Hepatic stellate cell (primary cell): Measurements from ENCODE around the gene BEST4.
"Not testable (repeated sequence)": the region's sequence is repeated elsewhere in the genome, so short reads cannot be mapped to it uniquely, and the experiment has no call there.

Experiments used
- DNase-seq: peaks from one replicate; pipeline ENCODE4 v3.0.0; 2011; ENCODE audit warnings: low spot score

BEST4 gene

DNA sequence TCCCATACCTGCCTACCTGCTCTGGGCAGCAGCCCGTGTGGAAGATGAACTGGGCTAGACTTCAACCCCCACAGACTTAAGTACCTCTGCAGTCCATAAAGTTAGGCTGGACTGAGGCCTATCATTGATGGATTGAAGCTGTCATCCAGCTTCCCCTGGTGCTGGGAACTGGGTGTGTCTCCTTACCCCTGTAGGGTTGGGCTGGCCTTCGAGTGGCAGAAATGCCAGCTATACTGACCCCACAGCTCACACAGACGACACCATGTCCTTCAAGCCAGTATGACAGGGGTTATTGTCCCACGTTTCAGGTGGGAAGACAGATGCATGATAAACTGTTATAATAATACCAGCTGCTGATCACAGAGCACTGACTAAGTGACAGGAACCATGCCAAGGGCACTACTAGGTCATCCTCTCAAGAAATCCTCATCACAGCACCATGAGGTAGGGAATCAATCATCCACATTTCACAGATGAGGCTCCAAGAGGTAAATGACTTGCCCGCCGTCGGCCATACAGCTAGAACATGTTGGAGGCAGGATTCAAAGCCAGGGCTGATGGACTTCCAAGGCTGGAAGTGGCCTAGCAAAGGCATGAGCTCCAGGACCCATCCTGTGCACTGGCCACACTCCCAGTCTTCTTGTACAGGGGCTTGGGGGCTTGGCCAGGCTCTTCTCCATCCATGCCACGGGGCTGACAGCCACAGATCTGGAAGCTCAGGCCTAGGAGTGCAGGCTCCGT lies at the start of gene BEST4:
Gene BEST4 (minus strand): TSS at position 51 of the 741 bp plus-strand sequence. CDS start 465 bp downstream, outside the sequence.
- DNase-seq = no peak

DNA sequence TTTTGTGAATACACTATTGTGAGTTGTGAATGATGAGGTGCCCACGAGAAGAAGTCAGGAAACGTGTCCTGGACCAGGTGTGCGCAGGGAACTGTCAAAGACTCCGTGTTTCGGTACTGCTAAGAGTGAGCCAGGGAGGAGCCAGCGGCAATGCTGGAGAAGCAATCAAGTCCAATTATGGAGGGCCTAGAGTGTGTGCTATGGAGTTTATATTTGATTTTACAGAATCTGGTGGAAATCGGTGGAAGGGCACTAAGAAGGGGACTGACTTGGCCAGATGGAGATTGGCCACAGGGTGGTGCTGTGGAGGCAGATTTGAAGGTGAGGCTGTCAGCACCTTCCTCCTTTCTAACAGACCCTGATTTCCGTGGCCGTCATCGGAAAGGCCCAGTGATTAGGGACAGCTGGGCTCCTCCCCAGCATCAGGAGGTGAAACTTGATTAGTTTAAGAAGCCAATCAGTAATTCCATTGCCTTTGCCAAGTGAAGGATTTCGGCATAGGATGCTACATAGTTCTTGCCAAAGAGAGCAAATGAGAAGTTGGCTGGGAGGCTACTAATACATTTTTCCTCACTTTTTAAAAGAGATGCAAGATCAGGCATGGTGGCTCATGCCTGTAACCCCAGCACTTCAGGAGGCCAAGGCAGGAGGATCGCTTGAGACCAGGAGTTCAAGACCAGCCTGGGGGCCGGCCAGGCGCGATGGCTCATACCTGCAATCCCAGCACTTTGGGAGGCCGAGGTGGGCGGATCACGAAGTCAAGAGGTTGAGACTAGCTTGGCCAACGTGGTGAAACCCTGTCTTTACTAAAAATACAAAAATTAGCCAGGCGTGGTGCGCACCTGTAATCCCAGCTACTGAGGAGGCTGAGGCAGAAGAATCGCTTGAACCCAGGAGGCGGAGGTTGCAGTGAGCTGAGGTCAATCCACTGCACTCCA lies 48.0 kb upstream of the BEST4 start:
- peak; percentile 79 for DNase-seq

DNA sequence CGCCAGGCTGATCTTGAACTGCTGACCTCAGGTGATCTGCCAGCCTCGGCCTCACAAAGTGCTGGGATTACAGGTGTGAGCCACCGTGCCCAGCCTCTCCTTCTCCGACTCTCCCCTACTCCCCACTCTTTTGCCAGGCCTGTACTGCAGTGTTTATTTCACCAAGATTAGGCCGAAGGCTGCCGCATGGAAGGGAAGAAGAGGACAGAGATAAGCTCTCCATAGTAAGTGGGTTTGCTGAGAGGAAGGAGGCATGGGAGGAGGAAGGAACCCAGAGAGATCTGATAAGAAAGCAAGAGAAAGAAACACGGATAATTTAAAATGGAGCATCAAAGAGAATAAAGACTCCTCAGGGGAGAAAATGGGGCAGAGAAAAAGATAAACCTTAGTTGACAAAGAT lies 46.4 kb upstream of the BEST4 start:
- DNase-seq = no peak

DNA sequence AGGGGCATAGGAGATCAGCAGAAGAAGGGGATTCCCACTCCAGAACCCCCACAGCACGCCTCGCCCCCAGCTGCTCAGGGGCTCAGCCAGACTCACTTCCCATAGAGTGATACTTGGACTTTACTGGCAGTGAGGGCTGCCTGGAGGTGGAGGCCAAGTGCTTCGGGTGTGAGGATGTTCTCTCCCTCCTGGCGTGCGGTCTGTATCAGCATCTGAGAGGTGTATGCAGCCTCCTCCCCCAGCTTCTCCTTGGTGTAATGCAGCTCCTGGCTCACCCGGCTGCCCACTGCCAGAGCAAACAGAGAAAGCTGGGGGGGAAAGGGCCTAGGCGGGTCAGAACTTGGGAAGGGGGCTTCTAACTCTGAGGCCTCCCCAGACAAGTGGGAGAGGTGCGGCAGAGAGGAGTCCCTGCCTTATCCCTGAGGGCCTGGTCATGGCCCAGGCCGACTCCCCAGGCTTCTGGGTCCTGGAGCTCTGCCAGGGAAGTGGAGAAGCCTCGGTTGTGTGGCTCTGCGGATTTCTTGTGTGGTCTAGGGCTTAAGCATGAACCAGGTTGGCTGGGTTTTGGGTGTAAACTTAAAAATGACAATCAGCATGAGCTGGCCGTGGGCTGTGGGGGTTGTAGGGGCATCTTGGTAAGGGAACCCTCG lies 44.2 kb upstream of the BEST4 start:
- no peak for DNase-seq

DNA sequence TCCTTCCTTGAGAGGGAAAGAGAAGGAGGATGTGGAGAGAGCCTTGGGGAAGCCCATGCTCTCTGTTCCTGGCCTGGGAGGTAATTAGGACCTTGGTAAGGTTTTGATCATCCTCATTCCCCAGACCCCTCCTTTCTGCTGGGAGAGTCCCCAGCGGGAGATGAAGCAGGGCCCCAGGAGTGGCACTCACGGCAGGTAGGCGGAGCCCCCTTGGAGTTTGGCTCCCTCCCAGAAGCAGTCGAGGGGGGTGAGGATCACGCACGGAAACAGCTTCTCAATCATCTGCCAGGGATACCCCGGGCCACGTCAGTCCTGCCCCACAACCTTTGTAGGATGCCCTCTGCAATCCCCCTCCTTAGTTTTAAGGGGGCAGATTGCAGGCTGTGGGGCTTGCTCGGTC lies 43.5 kb upstream of the BEST4 start:
- no peak for DNase-seq

DNA sequence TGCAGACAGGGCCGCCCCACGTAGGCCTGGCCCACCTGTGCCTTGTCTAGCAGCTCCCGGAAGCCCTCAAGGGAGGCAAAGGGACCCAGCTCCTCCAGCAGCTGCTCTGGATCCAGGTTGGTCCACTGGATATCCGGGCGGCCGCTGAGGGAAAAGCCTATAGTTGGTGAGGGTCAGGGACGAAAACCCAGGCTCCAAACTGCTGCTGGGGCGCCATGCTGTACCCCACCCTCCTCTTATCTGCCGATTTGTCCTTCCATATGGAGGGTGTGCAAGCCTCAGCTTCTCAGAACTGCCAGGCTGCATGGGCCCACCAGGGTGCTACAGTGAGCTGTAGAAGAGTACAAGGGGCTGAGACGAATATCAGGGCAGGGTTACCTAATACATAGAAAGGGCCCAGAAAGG lies 42.9 kb upstream of the BEST4 start:
- no peak for DNase-seq

DNA sequence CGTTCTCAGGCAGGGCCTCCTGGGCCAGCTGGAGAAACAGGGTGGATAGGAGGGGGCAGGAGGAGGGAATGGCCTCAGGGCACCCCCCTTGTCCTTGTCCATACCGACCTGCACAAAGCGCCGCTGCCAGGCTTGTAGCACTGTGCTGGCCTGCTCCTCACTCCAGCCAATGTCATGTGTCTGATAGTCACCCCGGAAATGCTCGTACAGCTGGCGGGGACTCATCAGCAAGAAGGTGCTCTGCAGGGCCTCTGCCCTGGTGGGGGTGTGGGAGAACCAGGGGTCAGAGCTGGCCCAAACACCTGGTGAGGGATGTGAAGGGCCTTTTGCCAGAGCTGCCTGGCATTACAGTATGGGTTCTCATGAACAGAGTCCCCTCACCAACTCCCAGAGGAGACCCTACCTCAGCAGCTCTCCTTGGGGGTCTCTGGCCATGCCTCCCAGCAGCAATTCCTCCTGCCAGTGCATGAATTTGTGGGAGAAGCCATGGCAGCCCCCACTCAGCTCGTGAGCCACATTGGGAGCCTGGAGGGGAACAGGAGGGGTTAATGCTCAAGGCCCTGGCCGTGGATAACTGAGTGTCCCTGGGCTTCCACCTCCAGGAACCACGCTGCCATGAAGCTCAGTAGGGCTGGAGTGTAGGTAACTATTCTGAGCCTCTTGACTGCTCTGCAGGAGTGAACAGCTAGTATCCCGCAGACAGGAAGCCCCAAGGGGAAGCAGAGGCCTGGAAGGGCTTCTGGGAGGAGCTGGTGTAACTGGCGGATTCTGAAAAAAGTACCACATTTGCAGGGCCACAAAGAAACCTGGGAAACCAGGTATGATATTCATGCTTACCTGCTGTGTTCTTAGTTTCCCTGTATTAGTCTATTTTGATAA lies 41.8 kb upstream of the BEST4 start:
- no peak for DNase-seq

DNA sequence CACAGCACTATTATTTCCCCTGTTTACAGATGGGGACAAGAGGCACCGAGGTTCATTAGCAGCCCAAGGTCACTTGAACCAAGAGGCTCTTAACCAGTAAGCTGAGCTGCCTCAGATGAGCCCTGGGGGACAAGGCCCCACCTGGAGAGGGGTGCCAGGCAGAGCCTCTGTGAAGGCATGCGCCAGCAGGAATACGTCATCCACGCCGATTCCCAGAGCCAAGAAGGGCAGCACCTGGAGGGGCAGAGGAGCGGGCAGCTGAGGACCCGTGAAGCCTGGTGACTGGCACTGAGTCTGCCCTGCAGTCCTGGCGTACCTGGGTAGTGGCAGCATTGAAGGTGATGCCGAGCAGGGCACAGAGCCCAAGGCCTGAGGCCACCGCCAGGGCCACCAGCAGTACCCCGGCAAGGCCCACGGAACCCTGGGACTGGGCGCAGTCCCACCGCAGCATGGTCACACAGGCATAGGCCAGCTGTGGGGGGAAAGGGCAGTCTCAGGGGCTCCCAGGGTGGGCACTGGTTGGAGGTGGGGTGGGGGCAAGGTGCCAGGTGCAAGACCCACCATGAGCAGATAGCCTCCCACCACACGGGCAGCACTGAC lies 41.0 kb upstream of the BEST4 start:
- no peak for DNase-seq

DNA sequence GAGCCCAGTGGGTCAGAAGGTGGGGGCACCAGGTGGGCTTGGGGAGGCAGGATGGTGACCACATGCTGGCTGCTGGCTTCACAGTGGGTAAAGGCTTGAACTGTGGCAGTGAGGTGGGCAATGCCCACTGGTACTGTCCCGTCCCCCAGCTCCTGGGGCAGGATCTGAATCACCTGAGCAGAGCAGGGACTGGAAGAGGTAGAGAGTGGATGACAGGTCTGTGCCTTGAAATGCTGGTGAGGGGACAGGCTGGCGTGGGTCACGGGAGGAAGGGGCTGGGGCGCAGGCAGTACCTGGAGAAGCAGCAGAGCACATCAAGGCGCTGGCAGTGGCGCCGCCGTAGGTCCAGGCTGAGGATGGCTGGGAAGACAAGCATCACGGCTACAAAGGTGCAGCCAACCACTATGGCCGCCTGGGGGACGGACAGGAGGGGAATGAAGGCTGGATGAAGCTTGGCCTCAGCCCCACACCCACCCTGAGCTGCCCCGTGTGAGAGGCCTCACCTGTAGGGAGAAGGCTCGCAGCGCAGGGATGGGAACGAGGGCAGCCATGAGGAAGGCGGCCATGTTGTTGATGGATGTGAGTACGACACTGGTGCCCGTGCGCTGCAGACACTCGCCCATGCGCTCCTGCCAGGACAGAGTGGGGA lies 40.2 kb upstream of the BEST4 start:
- DNase-seq = no peak

DNA sequence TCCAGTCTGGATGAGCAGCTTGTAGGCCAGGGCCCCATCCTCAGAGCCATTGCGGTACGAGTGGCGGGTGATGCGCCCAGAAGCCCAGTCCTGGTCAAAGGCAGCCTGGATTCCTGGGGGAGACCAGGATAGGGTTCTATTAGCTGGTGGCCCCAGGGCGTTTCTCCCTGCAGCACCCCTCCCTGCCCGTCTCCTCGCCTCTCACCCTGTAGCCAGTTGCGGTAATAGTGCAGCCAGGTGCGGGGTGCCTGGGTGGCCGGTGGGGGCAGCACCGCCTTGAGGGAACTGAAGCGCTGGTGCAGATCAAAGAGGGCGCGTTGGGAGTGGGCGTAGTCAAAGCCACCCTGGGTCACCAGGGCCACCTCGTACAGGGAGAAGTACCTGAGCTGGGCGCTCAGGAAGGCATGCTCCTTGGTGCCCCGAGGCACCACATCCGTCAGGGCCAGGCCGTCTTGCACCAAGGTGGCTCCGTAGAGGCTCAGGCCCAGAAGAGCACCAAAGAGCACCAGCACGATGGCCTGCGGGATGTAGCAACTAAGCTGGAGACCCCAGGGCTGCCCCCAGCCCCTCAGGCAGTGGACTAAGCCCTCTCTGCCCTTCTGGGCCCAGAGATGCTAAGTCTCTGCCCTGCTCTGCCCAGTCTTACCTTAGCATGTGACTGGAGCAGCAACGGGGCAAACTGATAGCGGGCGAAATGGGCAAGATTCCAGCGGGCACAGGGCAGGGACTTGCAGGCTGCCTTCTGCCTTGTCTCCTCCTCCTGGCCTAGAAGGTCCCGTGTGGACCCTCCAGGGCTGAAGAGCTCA lies 39.4 kb upstream of the BEST4 start:
- DNase-seq = no peak

DNA sequence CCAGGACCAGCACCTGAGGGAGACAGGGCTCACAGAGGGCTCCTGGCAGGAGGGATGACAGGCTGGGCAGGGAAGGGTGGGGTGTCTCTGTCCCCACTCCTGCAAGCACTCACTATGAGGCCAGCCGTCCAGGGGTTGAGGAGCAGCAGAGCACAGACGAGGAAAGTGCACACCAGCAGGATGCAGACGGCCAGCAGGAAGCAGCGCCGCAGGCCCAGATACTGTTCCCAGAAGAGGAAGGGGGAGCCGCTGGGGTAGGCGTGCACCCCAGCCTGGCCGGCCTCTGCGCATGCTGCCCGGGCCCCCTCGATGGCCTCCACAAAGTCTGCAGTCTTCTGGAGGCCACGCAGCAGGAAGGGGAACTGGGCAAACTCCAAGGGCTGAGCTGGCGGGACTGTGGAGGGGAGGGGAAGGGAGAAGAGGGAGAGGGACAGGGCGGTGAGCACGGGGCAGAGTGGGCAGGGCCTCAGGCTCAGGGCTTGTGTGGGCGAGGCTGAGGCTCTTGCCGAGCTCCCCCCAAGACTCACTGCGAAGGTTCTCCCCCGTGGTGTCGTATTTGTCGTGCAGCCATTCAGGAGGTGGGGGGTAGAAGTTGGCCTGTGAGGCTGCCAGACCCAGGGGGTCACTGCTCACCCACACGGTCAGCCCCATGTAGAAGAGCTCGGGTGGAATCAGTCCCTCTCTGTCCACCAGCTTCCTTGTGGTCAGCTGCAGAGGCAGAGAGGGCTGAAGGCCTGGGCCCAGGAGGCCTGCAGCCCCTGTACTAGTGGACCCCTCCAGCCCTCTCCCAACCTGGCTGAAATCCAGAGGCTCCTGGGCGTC lies 38.6 kb upstream of the BEST4 start:
- no peak for DNase-seq

DNA sequence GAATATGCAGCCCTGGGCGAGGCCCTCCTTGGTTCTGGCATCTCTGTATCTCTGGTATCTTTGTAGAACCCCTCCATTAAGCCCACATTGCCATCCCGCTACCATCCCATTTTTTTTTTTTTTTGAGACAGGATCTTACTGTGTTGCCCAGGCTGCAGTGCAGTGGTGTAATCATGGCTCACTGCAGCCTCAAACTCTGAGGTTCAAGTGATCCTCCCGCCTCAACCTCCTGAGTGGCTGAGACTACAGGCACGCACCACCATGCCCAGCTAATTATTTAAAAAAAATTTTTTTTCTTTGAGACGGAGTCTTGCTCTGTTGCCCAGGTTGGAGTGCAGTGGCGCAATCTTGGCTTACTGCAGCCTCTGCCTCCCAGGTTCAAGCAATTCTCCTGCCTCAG lies 36.4 kb upstream of the BEST4 start:
- not testable (repeated sequence) for DNase-seq

DNA sequence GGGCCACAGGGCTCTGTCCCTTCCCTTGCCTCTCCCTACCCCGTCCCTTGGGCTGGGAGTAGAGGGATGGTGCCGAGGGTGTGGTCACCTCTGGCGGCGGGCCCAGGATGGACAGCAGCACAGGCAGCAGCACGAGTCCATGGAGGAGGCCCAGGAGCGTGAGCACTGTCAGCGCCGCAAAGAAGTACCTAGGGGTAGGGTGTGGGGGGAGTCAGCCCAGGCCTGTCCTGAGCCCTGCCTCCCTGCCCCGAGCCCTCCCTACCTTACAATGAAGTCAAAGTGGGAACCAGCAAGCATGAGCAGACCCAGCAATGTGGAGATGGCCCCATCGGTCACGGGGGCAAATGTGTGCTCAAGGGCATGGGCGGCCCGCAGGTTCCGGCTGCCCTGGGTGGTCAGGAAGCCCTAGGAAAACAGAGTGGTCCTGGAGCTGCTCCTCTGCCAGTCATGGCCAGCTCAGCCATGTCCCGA lies 35.0 kb upstream of the BEST4 start:
- DNase-seq = no peak

DNA sequence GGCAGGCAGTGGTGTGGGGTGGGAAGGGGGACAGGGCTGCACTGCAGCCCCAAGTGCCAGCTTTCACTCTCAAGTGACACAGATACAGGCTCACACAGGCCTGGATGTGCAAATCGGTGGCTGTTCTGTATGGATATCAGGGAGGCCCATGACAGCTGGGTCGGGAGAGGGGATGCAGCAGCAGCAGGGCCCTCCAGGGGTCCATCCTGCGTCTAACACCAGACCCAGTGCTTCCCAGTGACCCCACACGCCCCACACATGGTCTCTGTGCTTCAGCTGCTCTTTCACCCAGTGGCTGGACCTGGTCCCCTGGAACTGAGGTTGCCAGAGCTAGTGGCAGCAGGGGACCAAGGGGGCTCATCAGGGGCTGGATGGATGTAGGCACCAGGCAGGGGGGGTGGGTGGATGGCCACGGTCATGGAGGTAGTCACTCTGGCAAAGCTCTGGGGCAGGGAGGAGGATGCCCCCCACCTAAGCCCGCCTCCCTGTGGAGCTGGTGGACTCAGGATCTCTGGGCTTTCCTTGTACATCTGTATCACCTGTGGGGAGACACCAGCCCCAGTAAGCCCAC lies 34.2 kb upstream of the BEST4 start:
- DNase-seq = no peak

DNA sequence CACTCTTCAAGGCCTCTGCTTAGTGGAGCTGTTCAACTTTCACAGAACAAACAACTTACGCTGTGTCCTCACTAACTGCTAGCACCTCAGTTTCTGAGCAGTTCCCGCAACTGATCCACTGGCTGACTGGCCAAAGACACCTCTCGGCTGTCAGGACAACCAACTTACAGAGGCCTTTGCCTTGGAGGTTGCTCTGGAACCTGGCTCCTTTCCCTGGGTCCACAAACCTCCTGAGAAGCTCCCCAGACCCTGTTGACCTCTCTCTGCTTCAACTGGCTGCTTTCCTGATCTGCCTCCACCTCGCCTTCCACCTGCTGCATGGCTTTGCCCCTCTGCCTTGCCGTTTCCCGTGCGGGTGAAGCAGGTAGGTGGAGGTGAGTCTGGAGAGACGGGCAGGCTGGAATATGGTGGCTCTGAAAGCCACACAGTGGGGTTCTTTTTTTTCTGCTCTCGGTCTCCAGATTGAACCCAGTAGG lies 33.3 kb upstream of the BEST4 start:
- DNase-seq = no peak

DNA sequence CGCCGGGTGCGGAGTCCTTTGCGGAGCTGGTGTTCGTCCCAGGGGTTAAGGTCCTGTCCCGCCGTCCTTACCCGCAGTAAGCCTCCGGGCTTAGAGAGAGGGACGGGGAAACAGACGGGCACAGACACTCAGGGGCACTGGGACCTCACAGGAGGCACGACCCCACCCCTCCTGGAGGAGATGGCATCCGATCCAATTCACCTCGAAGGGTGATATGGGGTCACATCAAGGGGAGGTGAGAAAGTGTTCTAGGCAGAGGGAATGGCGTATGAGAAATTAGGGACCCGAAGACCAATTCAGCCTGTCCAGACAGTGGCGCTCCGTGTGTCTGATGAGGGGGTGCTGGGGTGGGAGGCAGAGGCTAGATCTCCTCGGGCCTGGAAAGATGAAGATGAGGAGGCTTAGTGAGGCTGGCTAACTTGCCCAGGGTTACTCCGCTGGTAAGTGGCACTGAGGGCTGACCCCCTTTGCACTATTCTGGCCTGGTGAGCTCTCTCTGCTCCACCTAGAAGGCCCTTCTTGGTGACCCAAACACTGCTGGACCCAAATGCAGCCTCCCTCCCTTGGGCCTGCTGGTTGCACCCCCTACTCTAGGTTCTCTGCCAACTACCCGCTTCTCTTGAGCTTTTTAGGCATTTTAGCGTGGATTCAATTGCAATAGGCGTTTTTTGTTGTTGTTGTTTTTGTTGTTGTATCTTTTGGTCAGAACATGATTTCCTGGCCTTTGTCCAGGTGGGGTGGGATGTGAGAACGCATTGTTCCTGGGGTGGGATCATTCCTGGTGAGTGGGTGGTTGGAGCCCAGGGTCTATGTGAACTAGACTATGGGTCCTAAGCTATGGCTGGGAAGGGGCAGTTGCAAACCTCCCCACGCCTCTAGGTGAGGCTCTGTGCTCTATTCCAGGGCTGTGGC lies 32.6 kb upstream of the BEST4 start:
- DNase-seq = no peak

DNA sequence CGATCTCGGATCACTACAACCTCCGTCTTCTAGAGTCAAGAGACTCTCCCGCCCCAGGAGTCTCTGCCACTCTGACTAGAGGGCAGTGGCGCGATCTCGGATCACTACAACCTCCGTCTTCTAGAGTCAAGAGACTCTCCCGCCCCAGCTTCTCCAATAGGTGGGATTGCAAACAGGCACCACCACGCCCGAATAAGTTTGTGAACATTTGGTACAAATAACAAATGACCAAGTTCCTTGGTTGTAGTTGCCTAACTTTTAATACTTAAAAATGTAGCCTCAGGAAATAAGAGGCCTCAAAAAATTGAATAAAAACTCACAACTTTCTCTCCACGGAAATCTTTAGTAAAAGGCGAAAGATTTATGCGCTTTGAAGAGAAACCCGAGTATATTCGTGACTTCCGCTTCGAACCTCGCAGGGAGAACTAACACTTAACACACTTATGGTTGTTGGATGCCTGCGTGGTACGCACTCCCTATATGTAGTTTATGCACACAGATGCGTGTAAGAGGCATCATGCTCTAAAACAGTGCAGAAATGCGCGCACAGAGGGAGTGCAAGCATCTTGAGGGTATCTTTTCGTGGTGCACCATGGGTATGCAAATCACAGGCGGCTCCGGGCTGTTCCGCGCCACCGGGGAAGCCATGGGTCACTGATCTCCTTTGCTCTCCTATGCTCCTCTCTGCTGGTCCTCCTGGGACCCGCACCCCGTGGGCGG lies 31.8 kb upstream of the BEST4 start:
- DNase-seq = peak; percentile 82
